Caco-2 (cell line): ENCODE data around the gene SMAD1. TPM values are rescaled to one million over a fixed set of nuclear protein-coding genes. Genes with fewer than 3 reads are reported as not detected.
"Not testable (repeated sequence)": the region's sequence is repeated elsewhere in the genome, so short reads cannot be mapped to it uniquely, and the experiment has no call there.

Experiments
- BruUV-seq: library from RNA; stranded (reverse); fragments of 400-500 nt; replicated peaks from 2 replicates; lab custom pipeline; 2021; lab: Mats Ljungman, UMichigan
- CTCF ChIA-PET: fragments of 300-600 bp; sonication (Branson Sonifier 250); formaldehyde crosslinking; loops from one replicate; lab custom pipeline; 2022; ENCODE audit warnings: antibody characterized with exemption; lab: Charles Lee
- POLR2A ChIA-PET: fragments of 300-600 bp; sonication (Branson Sonifier 250); formaldehyde crosslinking; loops from one replicate; lab custom pipeline; 2022; ENCODE audit warnings: antibody characterized with exemption; lab: Charles Lee
- DNase-seq, 2 experiments: peaks; one replicate each; pipeline versions ENCODE4 v3.0.0 to v3.0.0-alpha.2; 2020 to 2022
- H3K27me3 ChIP-seq: replicated peaks from 2 replicates; pipeline ENCODE4 v1.6.0; 2011; ENCODE audit warnings: low read length; ENCODE audit not compliant: control insufficient read depth, insufficient read depth
- H3K36me3 ChIP-seq: 2 replicates; pipeline ENCODE4 v1.5.1; 2011; ENCODE audit warnings: low read length; ENCODE audit not compliant: control insufficient read depth, insufficient read depth
- H3K4me1 ChIP-seq: fragments of 250-450 bp; sonication (Bioruptor Pico); 2 replicates; pipeline ENCODE4 v1.5.1; 2020; ENCODE audit warnings: mild to moderate bottlenecking
- H3K4me3 ChIP-seq: 2 replicates; pipeline ENCODE4 v1.5.1; 2011; ENCODE audit warnings: low read depth, mild to moderate bottlenecking, control low read depth, low read length
- H3K9me3 ChIP-seq: fragments of 250-450 bp; sonication (Bioruptor Pico); 2 replicates; pipeline ENCODE4 v1.5.1; 2020; ENCODE audit warnings: mild to moderate bottlenecking, moderate library complexity
- H3K27ac Mint-ChIP-seq: one replicate; pipeline ENCODE4 v1.8.0; 2022; ENCODE audit warnings: mixed read lengths; ENCODE audit not compliant: unreplicated experiment
- H3K27me3 Mint-ChIP-seq: one replicate; pipeline ENCODE4 v1.8.0; 2022; ENCODE audit warnings: mixed read lengths; ENCODE audit not compliant: insufficient read depth, unreplicated experiment
- H3K36me3 Mint-ChIP-seq: one replicate; pipeline ENCODE4 v1.8.0; 2022; ENCODE audit warnings: mild to moderate bottlenecking, mixed read lengths; ENCODE audit not compliant: insufficient read depth, unreplicated experiment
- H3K4me1 Mint-ChIP-seq: one replicate; pipeline ENCODE4 v1.8.0; 2022; ENCODE audit warnings: low read depth, mixed read lengths; ENCODE audit not compliant: unreplicated experiment
- H3K4me3 Mint-ChIP-seq: one replicate; pipeline ENCODE4 v1.8.0; 2022; ENCODE audit warnings: mild to moderate bottlenecking, moderate library complexity, mixed read lengths; ENCODE audit not compliant: unreplicated experiment
- H3K9me3 Mint-ChIP-seq: one replicate; pipeline ENCODE4 v1.8.0; 2022; ENCODE audit warnings: mixed read lengths; ENCODE audit not compliant: unreplicated experiment
- CTCF ChIP-seq, 2 experiments: fragments of 200-600 bp in 1 of 2; IDR thresholded peaks; 1 replicate in 1 of 2; 2 replicates in 1 of 2; pipeline versions ENCODE4 v1.5.1 to v1.8.0; 2011 to 2022; ENCODE audit warnings: antibody characterized with exemption in 1 of 2, control low read depth in 1 of 2, inconsistent platforms in 1 of 2, low read depth in 1 of 2, low read length in 1 of 2, mild to moderate bottlenecking in 1 of 2, moderate library complexity in 1 of 2; ENCODE audit not compliant: insufficient read depth in 1 of 2, severe bottlenecking in 1 of 2, unreplicated experiment in 1 of 2
- intact Hi-C: fragments of 100-400 bp; cut with micrococcal nuclease; formaldehyde crosslinking; loops from one replicate; pipeline ENCODE4 v1.10.0; 2022; ENCODE audit not compliant: unreplicated experiment
- total RNA-seq: library from RNA; stranded (reverse); gene quantifications from 2 replicates; pipeline ENCODE4 v1.2.3, GENCODE V29; 2022

SMAD1 gene
- total RNA-seq, 1 experiment from 2014 or later = 4.9 TPM

GRCh38 chr4:145566768-145567167 lies 85.1 kb downstream of the SMAD1 start:
- Mint-ChIP-seq H3K27me3 (peaks cover 4% of the 10 kb centered on the region), H3K9me3 (peaks cover 8% of the 10 kb centered on the region), H3K4me3 (no peak overlapping the region), H3K36me3 (no peaks in the 10 kb centered on the region), H3K4me1 (no peaks in the 10 kb centered on the region), H3K27ac (no peak overlapping the region)
- no peak for TF ChIP-seq CTCF (IDR thresholded peaks at IDR 0.05; ENCODE audit: insufficient read depth in 1 of 2, low read depth in 1 of 2, low read length in 1 of 2, severe bottlenecking in 1 of 2, unreplicated experiment in 1 of 2)
- Histone ChIP-seq H3K9me3 (no peaks in the 10 kb centered on the region), H3K36me3 (no peaks in the 10 kb centered on the region), H3K4me1 (no peaks in the 10 kb centered on the region), H3K27me3 (no peaks in the 10 kb centered on the region), H3K4me3 (no peak overlapping the region)
- POLR2A ChIA-PET = no interaction called here
- DNase-seq = no peak
- intact Hi-C loops = no loop called here
- no TSS peak for BruUV-seq
- CTCF ChIA-PET = no interaction called here

GRCh38 chr4:145567516-145567915 lies 85.9 kb downstream of the SMAD1 start:
- no peak overlapping the region for H3K4me3 Mint-ChIP-seq
- no peak for DNase-seq
- no peak for TF ChIP-seq CTCF (IDR thresholded peaks at IDR 0.05; ENCODE audit: insufficient read depth in 1 of 2, low read depth in 1 of 2, low read length in 1 of 2, severe bottlenecking in 1 of 2, unreplicated experiment in 1 of 2)
- BruUV-seq = no TSS peak
- H3K27ac Mint-ChIP-seq = no peak overlapping the region
- Histone ChIP-seq H3K9me3 (no peaks in the 10 kb centered on the region), H3K27me3 (no peaks in the 10 kb centered on the region), H3K4me3 (no peak overlapping the region), H3K36me3 (no peaks in the 10 kb centered on the region), H3K4me1 (no peaks in the 10 kb centered on the region)
- intact Hi-C loops = no loop called here
- H3K4me1 Mint-ChIP-seq = no peaks in the 10 kb centered on the region
- H3K9me3 Mint-ChIP-seq = peaks cover 15% of the 10 kb centered on the region
- CTCF ChIA-PET = no interaction called here
- POLR2A ChIA-PET = no interaction called here
- no peaks in the 10 kb centered on the region for H3K36me3 Mint-ChIP-seq
- H3K27me3 Mint-ChIP-seq = peaks cover 4% of the 10 kb centered on the region

- H3K4me3 Mint-ChIP-seq, H3K9me3 ChIP-seq, H3K27me3 ChIP-seq, BruUV-seq, H3K4me1 ChIP-seq, H3K36me3 Mint-ChIP-seq, H3K4me3 ChIP-seq, H3K27ac Mint-ChIP-seq, CTCF ChIA-PET, H3K4me1 Mint-ChIP-seq, H3K36me3 ChIP-seq, DNase-seq, intact Hi-C loops, H3K27me3 Mint-ChIP-seq, H3K9me3 Mint-ChIP-seq, POLR2A ChIA-PET: not testable (repeated sequence)
Observed at GRCh38 chr4:145574546-145574945, 92.9 kb downstream of the SMAD1 start.

- H3K4me1 Mint-ChIP-seq = no peaks in the 10 kb centered on the region
- Histone ChIP-seq H3K4me1 (no peaks in the 10 kb centered on the region), H3K4me3 (no peak overlapping the region), H3K36me3 (no peaks in the 10 kb centered on the region), H3K9me3 (no peaks in the 10 kb centered on the region), H3K27me3 (no peaks in the 10 kb centered on the region)
- intact Hi-C loops = no loop called here
- peaks cover 4% of the 10 kb centered on the region for H3K27me3 Mint-ChIP-seq
- BruUV-seq = no TSS peak
- ChIA-PET CTCF (no interaction called here), POLR2A (no interaction called here)
- H3K27ac Mint-ChIP-seq = no peak overlapping the region
- DNase-seq = no peak
- no peak for TF ChIP-seq CTCF (IDR thresholded peaks at IDR 0.05; ENCODE audit: insufficient read depth in 1 of 2, low read depth in 1 of 2, low read length in 1 of 2, severe bottlenecking in 1 of 2, unreplicated experiment in 1 of 2)
- H3K9me3 Mint-ChIP-seq = no peaks in the 10 kb centered on the region
- H3K36me3 Mint-ChIP-seq = no peaks in the 10 kb centered on the region
- H3K4me3 Mint-ChIP-seq = no peak overlapping the region
Observed at GRCh38 chr4:145580906-145581305, 99.3 kb downstream of the SMAD1 start.
